Posterior cingulate gyrus (tissue), 11 donors: ENCODE data around the gene ZBTB25.
A peak's percentile ranks its signal among the peaks of the same experiment; 100 is the strongest.

Experiments used
- DNase-seq, 10 donors: peaks; one replicate each; pipeline versions ENCODE4 v3.0.0 to v3.0.0-alpha.2; 2020 to 2021; ENCODE audit warnings: mixed read lengths in 3 of 10
- intact Hi-C: fragments of 100-400 bp; cut with DNase I; formaldehyde crosslinking; loops from one replicate; pipeline ENCODE4 v1.15.1; 2023

Gene ZBTB25, protein sequence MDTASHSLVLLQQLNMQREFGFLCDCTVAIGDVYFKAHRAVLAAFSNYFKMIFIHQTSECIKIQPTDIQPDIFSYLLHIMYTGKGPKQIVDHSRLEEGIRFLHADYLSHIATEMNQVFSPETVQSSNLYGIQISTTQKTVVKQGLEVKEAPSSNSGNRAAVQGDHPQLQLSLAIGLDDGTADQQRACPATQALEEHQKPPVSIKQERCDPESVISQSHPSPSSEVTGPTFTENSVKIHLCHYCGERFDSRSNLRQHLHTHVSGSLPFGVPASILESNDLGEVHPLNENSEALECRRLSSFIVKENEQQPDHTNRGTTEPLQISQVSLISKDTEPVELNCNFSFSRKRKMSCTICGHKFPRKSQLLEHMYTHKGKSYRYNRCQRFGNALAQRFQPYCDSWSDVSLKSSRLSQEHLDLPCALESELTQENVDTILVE

DNA sequence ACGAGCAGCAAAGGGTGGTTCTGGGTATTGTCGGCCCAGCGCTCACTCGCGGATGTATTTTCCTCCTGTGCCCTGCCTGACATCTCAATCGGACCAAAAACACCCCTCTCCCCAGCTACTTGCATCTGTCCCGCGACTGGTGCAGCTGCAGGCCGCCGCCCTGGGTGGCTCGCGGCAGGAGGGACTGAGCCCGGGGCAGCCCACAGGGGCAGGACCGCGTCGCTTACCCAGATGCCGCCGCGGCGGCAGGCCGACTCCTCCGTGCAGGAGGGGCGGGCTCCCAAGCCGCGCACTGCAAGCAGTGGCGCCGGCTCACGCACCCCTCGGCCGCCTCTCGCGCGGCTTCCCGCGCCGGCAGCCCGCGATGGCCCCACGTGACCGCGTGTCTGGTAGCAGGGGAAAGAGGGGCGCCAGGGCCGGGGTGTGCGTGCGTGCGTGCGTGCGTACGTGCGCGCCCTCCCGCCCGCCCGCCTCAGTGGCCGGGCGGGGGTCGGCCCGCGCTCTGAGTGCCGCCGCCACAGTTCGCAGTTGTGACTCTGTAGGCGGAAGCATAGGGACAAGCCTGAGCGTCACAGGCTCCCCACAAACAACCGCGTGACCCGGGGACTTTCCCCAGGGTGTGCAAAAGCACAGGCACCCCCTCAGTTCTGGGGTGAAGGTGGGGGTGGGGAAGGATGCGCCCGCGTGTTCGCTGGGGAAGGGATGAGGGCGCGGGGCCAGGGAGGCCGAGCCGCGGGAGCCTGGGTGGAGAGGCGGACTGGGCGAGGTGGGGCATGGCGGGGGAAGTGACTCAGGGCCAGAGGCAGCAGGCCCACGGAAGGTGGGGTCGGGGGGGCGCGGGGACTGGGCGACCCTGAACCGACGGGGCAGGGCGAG lies at the start of gene ZBTB25:
Gene ZBTB25, minus strand, starts transcription at position 405 of the 876 bp plus-strand sequence. CDS start 13,305 bp downstream, outside the sequence.
- intact Hi-C loops: loop anchor here (5.0 to 10.0 kb wide), 2 partner anchors 39 to 131 kb away; partner anchors contain the start of gene HSPA2

DNA sequence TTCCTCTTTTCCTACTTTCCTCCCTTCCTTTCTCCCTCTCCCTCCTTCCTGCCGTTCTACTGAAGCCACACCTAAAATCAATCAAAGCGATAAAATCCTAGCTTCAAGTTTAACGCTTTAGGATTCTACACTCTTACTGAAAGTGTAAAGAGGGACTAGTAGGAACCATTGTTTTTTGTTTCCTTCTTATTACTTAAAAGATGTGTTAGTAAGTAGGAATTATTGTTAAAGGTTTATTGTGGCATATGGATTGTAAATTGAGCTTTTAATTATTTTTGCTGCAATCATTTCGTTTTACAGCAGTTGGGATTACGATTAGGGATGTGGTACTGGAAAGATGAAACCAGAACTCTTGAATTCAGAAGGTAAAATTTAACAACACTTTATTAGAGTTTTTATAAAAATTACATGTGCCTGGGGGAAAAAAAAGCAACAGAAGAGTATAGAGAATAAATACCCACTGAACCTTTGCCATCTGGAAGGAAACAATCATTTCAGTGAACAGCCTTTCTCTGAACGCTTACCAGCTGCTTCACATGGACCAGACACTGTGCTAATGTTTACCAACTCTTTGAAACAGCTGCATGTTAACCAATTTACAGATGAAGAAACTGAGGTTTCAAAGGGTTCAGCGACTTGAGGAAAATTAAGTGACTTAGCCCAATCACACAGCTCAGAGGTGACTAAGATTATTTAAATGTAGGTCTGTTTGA lies 47.1 kb upstream of the ZBTB25 start:
- DNase-seq: no peak
- intact Hi-C loops: no loop called here

More for the DNA sequence above, at the start of gene ZBTB25:
- DNase-seq: peak; percentile 79 to 99 (median 92)

DNA sequence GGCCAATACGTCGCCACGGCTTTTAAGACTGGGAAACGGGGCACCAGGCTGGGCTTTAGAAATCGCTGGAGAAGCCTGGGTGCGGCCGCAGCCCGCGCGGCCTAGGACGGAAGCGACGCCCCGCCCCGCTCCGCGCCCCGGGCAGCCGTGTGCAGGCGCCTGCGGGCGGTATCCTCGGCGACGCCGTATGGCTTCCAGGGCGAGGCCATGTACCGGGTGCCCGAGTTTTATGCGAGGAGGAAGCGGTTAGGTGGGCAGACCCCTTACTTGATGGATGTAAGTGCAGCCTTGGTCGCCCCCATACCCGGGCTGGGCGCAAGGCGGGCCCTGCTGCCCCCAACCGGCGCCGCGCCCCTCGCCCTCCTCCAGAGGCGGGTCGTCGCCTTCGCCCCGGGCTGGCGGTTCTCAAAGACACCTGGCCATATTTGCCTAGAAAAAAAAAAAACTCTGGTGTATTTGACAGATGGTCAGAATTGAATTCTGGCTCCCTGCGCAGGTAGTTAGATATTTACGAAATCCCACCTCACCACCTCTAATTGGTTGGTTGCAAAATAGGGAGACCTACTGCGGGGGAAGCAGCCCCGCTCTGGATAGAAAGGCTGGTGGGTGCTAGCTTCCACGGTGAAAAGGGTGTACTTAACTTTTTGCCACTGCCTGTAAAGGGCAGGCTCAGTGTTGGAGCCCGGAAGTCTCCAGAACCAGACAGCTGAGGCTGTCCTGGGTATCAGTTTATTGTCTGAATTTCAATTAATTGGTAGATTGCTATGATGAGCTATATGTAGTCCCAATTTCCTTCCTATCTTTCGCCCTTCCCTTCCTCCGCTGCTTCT lies 46.4 kb upstream of the ZBTB25 start, which contains the start of gene PPP1R36:
Gene PPP1R36, plus strand, starts transcription at position 171 of the 830 bp plus-strand sequence. Its CDS starts 37 bp downstream, at position 208.
- peak in 2 of 10 donors; percentile 47 to 79 for DNase-seq
- intact Hi-C loops: no loop called here

DNA sequence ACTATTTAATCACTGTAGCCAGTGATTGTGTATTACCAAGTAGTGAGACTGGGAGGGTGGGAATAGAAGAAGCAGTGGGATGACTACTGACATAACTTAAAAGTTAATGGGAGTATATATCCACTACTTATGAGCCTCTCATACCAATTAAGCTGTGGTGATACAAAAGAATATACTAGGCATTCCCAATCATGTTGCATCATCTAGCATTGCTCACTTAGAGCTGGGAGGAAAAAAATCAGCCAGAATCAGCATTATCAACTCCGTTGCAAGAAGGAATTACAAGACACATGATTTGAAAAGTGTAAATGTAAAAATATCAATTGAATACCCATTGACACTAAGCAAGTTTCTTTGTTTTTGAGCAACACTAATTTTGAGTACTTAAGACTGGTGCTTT lies 45.4 kb upstream of the ZBTB25 start:
- intact Hi-C loops: no loop called here
- no peak for DNase-seq

DNA sequence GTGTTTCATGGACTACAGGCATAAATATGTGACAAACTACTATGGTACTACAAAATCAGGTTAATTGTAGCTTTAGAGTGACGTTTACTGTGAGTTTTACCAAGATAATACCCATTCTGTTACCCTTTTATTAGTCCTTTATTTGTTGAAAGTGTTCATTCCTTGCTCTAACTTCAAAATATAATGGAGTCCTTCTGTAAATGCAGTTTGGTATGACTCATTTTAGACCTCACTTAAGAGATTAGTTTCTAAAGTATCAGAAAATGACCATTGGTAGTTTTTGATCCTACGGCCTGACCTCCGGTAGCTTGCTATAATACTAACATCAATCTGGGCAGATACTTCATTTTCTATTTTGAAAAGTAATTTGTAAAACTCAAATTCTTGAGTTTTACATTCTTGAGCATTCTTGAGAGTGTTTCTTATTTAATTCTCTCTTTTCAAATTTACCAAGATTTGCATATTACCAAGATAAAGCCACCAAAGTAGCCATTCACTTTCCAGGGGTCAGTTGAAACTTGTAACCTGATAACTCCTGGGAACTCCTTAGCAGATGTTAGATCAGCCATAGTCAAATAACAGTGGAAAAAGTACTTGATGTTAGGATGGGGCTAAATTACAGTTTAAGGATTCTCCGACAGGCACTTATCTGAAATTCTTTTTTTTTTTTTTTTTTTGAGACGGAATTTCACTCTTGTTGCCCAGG lies 41.1 kb upstream of the ZBTB25 start:
- no peak for DNase-seq
- intact Hi-C loops: loop anchor here (5.0 kb wide), 1 partner anchor 42 kb away; the partner anchor contains the start of genes ZBTB1 and ZBTB25

DNA sequence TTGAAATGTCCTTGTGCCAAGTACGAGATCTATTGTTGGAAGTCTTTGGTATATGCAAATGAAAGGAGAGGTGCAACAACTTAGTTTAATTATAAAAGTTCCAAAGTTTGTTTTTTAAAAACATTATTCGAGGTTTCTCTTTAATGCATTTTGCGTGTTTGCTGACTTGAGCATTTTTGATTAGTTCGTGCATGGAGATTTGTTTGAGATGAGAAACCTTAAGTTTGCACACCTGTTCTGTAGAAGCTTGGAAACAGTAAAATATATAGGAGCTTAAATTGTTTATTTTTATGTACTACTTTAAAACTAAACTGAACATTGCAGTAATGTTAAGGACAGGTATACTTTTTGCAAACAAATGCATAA lies 39.2 kb upstream of the ZBTB25 start:
- intact Hi-C loops: loop anchor here (5.0 kb wide), 1 partner anchor 41 kb away; the partner anchor contains the start of genes ZBTB1 and ZBTB25
- DNase-seq: no peak

DNA sequence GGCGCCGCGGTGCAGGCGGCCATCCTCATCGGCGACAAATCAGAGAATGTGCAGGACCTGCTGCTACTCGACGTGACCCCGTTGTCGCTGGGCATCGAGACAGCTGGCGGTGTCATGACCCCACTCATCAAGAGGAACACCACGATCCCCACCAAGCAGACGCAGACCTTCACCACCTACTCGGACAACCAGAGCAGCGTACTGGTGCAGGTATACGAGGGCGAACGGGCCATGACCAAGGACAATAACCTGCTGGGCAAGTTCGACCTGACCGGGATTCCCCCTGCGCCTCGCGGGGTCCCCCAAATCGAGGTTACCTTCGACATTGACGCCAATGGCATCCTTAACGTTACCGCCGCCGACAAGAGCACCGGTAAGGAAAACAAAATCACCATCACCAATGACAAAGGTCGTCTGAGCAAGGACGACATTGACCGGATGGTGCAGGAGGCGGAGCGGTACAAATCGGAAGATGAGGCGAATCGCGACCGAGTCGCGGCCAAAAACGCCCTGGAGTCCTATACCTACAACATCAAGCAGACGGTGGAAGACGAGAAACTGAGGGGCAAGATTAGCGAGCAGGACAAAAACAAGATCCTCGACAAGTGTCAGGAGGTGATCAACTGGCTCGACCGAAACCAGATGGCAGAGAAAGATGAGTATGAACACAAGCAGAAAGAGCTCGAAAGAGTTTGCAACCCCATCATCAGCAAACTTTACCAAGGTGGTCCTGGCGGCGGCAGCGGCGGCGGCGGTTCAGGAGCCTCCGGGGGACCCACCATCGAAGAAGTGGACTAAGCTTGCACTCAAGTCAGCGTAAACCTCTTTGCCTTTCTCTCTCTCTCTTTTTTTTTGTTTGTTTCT lies 38.6 kb upstream of the ZBTB25 start:
- DNase-seq: peak in 3 of 10 donors; percentile 41 to 86 (median 66)
- intact Hi-C loops: loop anchor here (5.0 kb wide), 1 partner anchor 40 kb away; the partner anchor contains the start of genes ZBTB1 and ZBTB25

DNA sequence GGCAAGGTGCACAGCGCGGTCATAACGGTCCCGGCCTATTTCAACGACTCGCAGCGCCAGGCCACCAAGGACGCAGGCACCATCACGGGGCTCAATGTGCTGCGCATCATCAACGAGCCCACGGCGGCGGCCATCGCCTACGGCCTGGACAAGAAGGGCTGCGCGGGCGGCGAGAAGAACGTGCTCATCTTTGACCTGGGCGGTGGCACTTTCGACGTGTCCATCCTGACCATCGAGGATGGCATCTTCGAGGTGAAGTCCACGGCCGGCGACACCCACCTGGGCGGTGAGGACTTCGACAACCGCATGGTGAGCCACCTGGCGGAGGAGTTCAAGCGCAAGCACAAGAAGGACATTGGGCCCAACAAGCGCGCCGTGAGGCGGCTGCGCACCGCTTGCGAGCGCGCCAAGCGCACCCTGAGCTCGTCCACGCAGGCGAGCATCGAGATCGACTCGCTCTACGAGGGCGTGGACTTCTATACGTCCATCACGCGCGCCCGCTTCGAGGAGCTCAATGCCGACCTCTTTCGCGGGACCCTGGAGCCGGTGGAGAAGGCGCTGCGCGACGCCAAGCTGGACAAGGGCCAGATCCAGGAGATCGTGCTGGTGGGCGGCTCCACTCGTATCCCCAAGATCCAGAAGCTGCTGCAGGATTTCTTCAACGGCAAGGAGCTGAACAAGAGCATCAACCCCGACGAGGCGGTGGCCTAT lies 37.8 kb upstream of the ZBTB25 start:
- intact Hi-C loops: loop anchor here (5.0 kb wide), 1 partner anchor 39 kb away; the partner anchor contains the start of genes ZBTB1 and ZBTB25
- peak in 4 of 10 donors; percentile 12 to 88 (median 64) for DNase-seq

DNA sequence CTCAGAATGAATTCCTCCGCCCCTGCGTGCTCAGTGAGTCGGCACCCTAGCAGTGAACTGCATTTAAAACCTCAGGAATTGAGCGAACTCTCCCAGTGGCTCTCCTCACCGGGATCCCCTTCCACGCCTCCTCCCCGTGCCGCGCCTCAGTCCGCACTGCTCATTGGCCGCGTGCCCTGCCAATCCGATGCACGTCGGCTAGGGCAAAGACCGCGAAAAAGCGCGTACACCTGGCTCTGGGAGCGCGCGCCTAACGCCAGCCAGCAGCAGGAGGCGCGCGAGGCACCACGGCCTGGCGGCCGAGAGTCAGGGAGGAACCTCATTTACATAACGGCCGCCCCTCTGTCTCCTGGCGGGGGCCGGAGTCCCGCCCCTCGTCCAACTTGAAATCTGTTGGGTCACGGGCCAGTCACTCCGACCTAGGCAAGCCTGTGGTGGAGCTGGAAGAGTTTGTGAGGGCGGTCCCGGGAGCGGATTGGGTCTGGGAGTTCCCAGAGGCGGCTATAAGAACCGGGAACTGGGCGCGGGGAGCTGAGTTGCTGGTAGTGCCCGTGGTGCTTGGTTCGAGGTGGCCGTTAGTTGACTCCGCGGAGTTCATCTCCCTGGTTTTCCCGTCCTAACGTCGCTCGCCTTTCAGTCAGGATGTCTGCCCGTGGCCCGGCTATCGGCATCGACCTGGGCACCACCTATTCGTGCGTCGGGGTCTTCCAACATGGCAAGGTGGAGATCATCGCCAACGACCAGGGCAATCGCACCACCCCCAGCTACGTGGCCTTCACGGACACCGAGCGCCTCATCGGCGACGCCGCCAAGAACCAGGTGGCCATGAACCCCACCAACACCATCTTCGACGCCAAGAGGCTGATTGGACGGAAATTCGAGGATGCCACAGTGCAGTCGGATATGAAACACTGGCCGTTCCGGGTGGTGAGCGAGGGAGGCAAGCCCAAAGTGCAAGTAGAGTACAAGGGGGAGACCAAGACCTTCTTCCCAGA lies 36.9 kb upstream of the ZBTB25 start, which contains the start of gene HSPA2:
Gene HSPA2, plus strand, starts transcription at position 534 of the 995 bp plus-strand sequence. Its CDS starts 109 bp downstream, at position 643.
- DNase-seq: peak; percentile 95 to 100 (median 98)
- intact Hi-C loops: loop anchor here (1.0 to 5.0 kb wide), 3 partner anchors 38 to 96 kb away; partner anchors contain the start of genes ZBTB1 and ZBTB25

DNA sequence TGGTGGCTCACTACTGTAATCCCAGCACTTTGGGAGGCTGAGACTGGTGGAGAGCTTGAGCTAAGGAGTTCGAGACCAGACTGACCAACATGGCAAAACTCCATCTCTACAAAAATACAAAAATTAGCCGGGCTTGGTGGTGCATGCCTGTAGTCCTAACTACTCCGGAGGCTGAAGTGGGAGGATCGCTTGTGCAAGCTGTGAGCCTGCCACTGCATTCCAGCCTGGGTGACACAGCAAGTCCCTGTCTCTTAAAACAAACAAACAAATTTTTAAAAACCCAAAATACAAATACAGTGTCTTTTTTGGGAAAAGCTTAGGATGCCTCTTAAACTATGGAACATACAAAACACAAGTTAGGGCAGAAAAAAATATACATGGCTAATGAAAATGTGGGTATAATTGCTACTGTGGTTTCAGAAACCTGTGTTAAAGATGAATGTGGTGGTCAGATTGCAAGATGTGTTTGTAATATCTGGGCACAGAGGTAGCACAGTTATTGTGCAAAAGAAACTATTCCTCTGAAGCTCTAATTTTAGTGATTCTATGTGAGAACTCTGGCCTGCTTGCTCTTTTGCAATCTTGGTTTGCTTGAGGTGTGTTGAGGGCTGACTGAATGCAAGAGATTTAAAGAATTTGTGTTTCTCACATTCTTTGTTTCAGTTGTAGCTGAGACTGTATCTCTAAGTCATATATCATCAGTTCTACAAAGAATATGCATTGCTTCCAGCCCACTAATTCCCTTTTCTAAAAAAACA lies 33.0 kb upstream of the ZBTB25 start:
- peak in 1 of 10 donors; percentile 18 for DNase-seq
- intact Hi-C loops: loop anchor here (10.0 kb wide), 1 partner anchor 228 kb away; no protein-coding TSS in a partner anchor

DNA sequence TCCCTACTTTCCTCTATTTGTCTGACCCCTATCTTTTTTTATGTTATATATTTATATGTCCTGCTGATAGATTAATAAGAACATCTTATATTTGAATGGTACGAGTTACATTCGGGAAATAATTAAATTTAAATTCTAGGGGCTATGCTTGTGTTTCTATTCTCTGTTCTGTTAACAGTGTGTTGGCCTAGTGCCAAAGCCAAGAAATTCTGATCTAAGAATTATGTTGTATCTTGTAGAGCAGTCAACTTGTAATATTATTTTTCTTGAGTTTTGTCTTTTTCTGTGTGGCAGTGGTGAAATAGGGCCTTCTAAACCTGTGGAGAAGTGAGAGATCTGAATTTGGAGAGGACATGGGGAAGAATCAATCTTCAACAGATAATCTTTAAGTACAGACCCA lies 27.9 kb upstream of the ZBTB25 start:
- no peak for DNase-seq
- intact Hi-C loops: loop anchor here (10.0 kb wide), 1 partner anchor 233 kb away; no protein-coding TSS in a partner anchor

DNA sequence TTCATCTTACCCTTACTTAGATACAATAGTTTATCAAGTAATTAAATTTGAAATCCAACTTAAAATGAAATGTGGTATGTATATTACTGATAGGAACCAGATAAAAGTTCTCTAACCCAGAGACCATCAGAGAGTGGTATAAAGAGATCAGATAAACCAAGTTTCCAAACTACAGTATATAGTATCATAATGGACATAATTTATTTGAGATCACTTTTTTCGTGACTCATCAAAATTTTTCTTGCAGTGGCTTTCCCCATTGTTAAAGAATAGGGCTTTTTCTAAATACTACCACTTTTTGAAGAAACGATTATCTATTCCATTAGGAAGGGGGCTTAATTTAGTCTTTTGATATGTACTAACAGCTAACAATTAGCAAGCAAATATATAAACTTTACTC lies 21.7 kb upstream of the ZBTB25 start:
- intact Hi-C loops: no loop called here

DNA sequence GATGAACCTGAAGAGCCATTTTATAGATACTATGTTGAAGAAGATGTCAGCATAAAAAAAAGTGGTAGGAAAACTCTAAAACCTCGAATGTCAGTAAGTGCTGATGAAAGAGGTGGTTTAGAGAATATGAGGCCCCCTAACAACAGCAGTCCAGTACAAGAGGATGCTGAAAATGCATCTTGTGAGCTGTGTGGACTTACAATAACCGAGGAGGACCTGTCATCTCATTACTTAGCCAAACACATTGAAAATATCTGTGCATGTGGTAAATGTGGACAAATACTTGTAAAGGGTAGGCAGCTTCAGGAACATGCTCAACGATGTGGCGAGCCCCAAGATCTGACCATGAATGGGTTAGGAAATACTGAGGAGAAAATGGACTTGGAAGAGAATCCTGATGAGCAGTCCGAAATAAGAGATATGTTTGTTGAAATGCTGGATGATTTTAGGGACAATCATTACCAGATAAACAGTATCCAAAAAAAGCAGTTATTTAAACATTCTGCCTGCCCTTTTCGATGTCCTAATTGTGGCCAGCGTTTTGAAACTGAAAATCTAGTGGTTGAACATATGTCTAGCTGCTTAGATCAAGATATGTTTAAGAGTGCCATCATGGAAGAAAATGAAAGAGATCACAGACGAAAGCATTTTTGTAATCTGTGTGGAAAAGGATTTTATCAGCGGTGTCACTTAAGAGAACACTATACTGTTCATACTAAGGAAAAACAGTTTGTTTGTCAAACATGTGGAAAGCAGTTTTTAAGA lies 19.1 kb upstream of the ZBTB25 start:
- intact Hi-C loops: no loop called here

More for the DNA sequence above, 21.7 kb upstream of the ZBTB25 start:
- no peak for DNase-seq

DNA sequence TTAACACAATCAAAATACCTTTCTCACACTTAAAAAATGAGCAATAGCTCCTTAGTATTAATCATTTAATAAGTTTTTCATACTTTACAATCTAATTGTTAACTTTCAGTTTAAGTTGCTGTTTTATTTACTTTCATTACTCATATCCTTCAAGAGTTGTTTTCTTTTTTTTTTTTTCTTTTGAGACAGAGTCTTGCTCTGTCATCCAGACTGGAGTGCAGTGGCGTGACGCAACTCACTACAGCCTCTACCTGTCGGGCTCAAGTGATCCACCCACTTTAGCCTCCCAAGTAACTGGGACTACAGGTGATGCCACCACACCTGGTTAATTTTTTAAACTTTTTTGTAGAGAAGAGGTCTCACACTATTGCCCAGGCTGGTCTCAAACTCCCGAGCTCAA lies 17.1 kb upstream of the ZBTB25 start:
- no peak for DNase-seq

More for the DNA sequence above, 19.1 kb upstream of the ZBTB25 start:
- no peak for DNase-seq

More for the DNA sequence above, 17.1 kb upstream of the ZBTB25 start:
- intact Hi-C loops: no loop called here
